HepG2 (cell line): ENCODE results near the gene RMDN2. TPM values are rescaled to one million over a fixed set of nuclear protein-coding genes. Genes with fewer than 3 reads are reported as not detected.
A peak's percentile ranks its signal among the peaks of the same experiment; 100 is the strongest.

Experiments used
- ATF4 ChIP-seq, 2 experiments: fragments of 450-650 bp in 1 of 2; sonication (generic) in 1 of 2; formaldehyde crosslinking; IDR thresholded peaks; 2 replicates each; pipeline versions ENCODE4 v1.5.0 to v1.8.0; 2020 to 2022; ENCODE audit warnings: mild to moderate bottlenecking in 1 of 2, missing genetic modification reagents in 1 of 2
- CREM ChIP-seq, 2 experiments: sonication (generic) in 1 of 2; formaldehyde crosslinking in 1 of 2; IDR thresholded peaks; 2 replicates each; pipeline versions ENCODE4 v1.4.0 to v1.6.1; 2016 to 2020; ENCODE audit warnings: antibody characterized with exemption in 1 of 2, mild to moderate bottlenecking in 1 of 2, missing genetic modification reagents in 1 of 2
- CTCF ChIP-seq: sonication (generic); formaldehyde crosslinking; IDR thresholded peaks from 2 replicates; pipeline ENCODE4 v1.5.0; 2020; ENCODE audit warnings: mild to moderate bottlenecking, missing genetic modification reagents, moderate library complexity
- DR1 ChIP-seq: sonication (generic); formaldehyde crosslinking; IDR thresholded peaks from 2 replicates; pipeline ENCODE4 v1.8.0; 2021; ENCODE audit warnings: mild to moderate bottlenecking, missing genetic modification reagents, inconsistent platforms
- E2F1 ChIP-seq: sonication (generic); formaldehyde crosslinking; IDR thresholded peaks from 2 replicates; pipeline ENCODE4 v1.5.0; 2020; ENCODE audit warnings: missing genetic modification reagents
- GATA4 ChIP-seq: sonication (generic); IDR thresholded peaks from 2 replicates; pipeline ENCODE4 v1.6.1; 2016; ENCODE audit warnings: antibody characterized with exemption, low read depth, borderline replicate concordance
- MED8 ChIP-seq: sonication (generic); formaldehyde crosslinking; IDR thresholded peaks from 2 replicates; pipeline ENCODE4 v1.8.1; 2023; ENCODE audit warnings: mild to moderate bottlenecking, missing genetic modification reagents; ENCODE audit not compliant: insufficient replicate concordance
- NFIC ChIP-seq: IDR thresholded peaks from 2 replicates; pipeline ENCODE4 v1.6.1; 2012; ENCODE audit warnings: mild to moderate bottlenecking, low read length, inconsistent platforms
- NR2F1 ChIP-seq, 2 experiments: fragments of 450-650 bp in 1 of 2; formaldehyde crosslinking in 1 of 2; IDR thresholded peaks; 2 replicates each; pipeline versions ENCODE4 v1.5.0 to v1.6.1; 2016 to 2020; ENCODE audit warnings: mild to moderate bottlenecking in 1 of 2, missing compliant biosample characterization in 1 of 2, missing genetic modification reagents in 1 of 2, moderate library complexity in 1 of 2
- SCMH1 ChIP-seq: sonication (generic); formaldehyde crosslinking; IDR thresholded peaks from 2 replicates; pipeline ENCODE4 v1.9.0; 2021; ENCODE audit warnings: missing genetic modification reagents, mild to moderate bottlenecking, borderline replicate concordance
- SOX13 ChIP-seq, 3 experiments: fragments of 450-650 bp in 1 of 3; sonication (generic) in 1 of 3; formaldehyde crosslinking in 1 of 3; IDR thresholded peaks in 2 of 3; conservative IDR thresholded peaks in 1 of 3; 2 replicates each; pipeline versions ENCODE4 v1.5.0 to v1.6.1; 2016 to 2020; ENCODE audit warnings: antibody characterized with exemption in 1 of 3, mild to moderate bottlenecking in 1 of 3, missing compliant biosample characterization in 1 of 3, missing genetic modification reagents in 1 of 3, moderate library complexity in 1 of 3
- SP2 ChIP-seq: sonication (generic); formaldehyde crosslinking; IDR thresholded peaks from 2 replicates; pipeline ENCODE4 v1.5.1; 2020; ENCODE audit warnings: mild to moderate bottlenecking, missing genetic modification reagents
- ZBTB7A ChIP-seq: sonication (generic); formaldehyde crosslinking; IDR thresholded peaks from 2 replicates; pipeline ENCODE4 v1.8.0; 2022; ENCODE audit warnings: mild to moderate bottlenecking, missing genetic modification reagents
- ZNF121 ChIP-seq: sonication (generic); formaldehyde crosslinking; IDR thresholded peaks from 2 replicates; pipeline ENCODE4 v1.5.0; 2020; ENCODE audit warnings: mild to moderate bottlenecking, missing genetic modification reagents
- ZNF180 ChIP-seq: sonication (generic); formaldehyde crosslinking; IDR thresholded peaks from 2 replicates; pipeline ENCODE4 v1.4.0; 2020; ENCODE audit warnings: low read depth, missing genetic modification reagents, borderline replicate concordance
- ZNF512 ChIP-seq: sonication (generic); formaldehyde crosslinking; IDR thresholded peaks from 2 replicates; pipeline ENCODE4 v1.4.0; 2020; ENCODE audit warnings: mild to moderate bottlenecking, missing genetic modification reagents
- ZNF577 ChIP-seq: sonication (generic); formaldehyde crosslinking; IDR thresholded peaks from 2 replicates; pipeline ENCODE4 v1.4.0; 2020; ENCODE audit warnings: mild to moderate bottlenecking, low read depth, missing genetic modification reagents, borderline replicate concordance
- ZNF605 ChIP-seq: sonication (generic); formaldehyde crosslinking; IDR thresholded peaks from 2 replicates; pipeline ENCODE4 v1.8.0; 2022; ENCODE audit warnings: mild to moderate bottlenecking, missing genetic modification reagents
- ZNF724P ChIP-seq: sonication (generic); formaldehyde crosslinking; IDR thresholded peaks from 2 replicates; pipeline ENCODE4 v1.8.0; 2022; ENCODE audit warnings: missing genetic modification reagents, borderline replicate concordance
- ZNF788 ChIP-seq: sonication (generic); formaldehyde crosslinking; IDR thresholded peaks from 2 replicates; pipeline ENCODE4 v1.5.0; 2020; ENCODE audit warnings: mild to moderate bottlenecking, missing genetic modification reagents, borderline replicate concordance
- ZNF83 ChIP-seq: sonication (generic); formaldehyde crosslinking; IDR thresholded peaks from 2 replicates; pipeline ENCODE4 v1.4.0; 2020; ENCODE audit warnings: missing genetic modification reagents, mild to moderate bottlenecking, borderline replicate concordance
- ZSCAN20 ChIP-seq: sonication (generic); formaldehyde crosslinking; IDR thresholded peaks from 2 replicates; pipeline ENCODE4 v1.4.0; 2020; ENCODE audit warnings: missing genetic modification reagents, mild to moderate bottlenecking, borderline replicate concordance
- polyA plus RNA-seq, 8 experiments: library from polyadenylated mRNA; depleted of rRNA in 3 of 8; stranded (reverse) in 7 of 8; unstranded in 1 of 8; fragments of >200 nt; fragmentation: Illumina TruSeq in 4 of 8; extraction: Trizol in 4 of 8; gene quantifications; 2 replicates each; pipeline versions ENCODE4 v1.2.1 to v1.2.3, GENCODE V29; 2011 to 2016; ENCODE audit warnings: low read depth in 4 of 8, missing spikeins in 1 of 8, mixed read lengths in 1 of 8; ENCODE audit not compliant: insufficient read depth in 1 of 8
- total RNA-seq, 5 experiments: library from RNA; depleted of rRNA; stranded (reverse); fragments of >200 nt; fragmentation: Illumina TruSeq; extraction: Trizol; gene quantifications; 2 replicates each; pipeline ENCODE4 v1.2.3, GENCODE V29; 2016; ENCODE audit warnings: low read depth in 1 of 5

RMDN2 gene
- total and polyA plus RNA-seq, 2 of the 13 experiments (the other 11 are each of a cell fraction or from before 2014, with no cell fraction given) = 2.3 to 8.9 TPM

- TF ChIP-seq GATA4 (peak; percentile 69; the same call in 1 of the 2 replicates), ATF4 (CRISPR knock-in tag; IDR thresholded peaks at IDR 0.05) (peak in 1 of 2 experiments; percentile 83; a peak in 1 of 4 replicates), NFIC (peak; percentile 70), CREM (IDR thresholded peaks at IDR 0.05) (peak; percentile 55; the same call in 1 of the 2 replicates), CREM (CRISPR knock-in tag; IDR thresholded peaks at IDR 0.05) (no peak), SP2 (CRISPR knock-in tag) (peak; percentile 69), E2F1 (peak; percentile 86), ZNF83 (CRISPR knock-in tag) (no peak; the same call in 1 of the 2 replicates), ZNF605 (peak; percentile 100), ZBTB7A (CRISPR knock-in tag) (peak; percentile 94), ZNF512 (CRISPR knock-in tag) (peak; percentile 78; the same call in 1 of the 2 replicates), ZNF724P (CRISPR knock-in tag) (peak; percentile 49), ZNF577 (no peak), NR2F1 (CRISPR knock-in tag; IDR thresholded peaks at IDR 0.05) (peak; percentile 55 to 56; a peak in 3 of 4 replicates), ZNF180 (CRISPR knock-in tag) (peak; percentile 89; the same call in 1 of the 2 replicates), SOX13 (IDR thresholded peaks at IDR 0.05) (peak; percentile 24; the same call in 1 of the 2 replicates), SOX13 (CRISPR knock-in tag; conservative IDR thresholded peaks at IDR 0.05 in 1 of 2, IDR thresholded peaks at IDR 0.05 in 1 of 2) (peak in 1 of 2 experiments; percentile 49; a peak in 1 of 4 replicates), ZNF788 (CRISPR knock-in tag) (peak; percentile 99), CTCF (CRISPR knock-in tag) (peak; percentile 63), DR1 (peak; percentile 95), MED8 (peak; percentile 91), SCMH1 (no peak), ZNF121 (CRISPR knock-in tag) (peak; percentile 64), ZSCAN20 (CRISPR knock-in tag) (0 out of 2 replicates have a peak, but pooled peaks have one; percentile 46)
Measured at GRCh38 chr2:37925063-37925897, at the start of gene RMDN2 (continued).
